ENCODE measurements around the gene IFT81. TPM values are rescaled to one million over a fixed set of nuclear protein-coding genes. Genes with fewer than 3 reads are reported as not detected.
A peak's percentile ranks its signal among the peaks of the same experiment; 100 is the strongest.

Gene IFT81
- polyA plus RNA-seq, 12 donors, result 12.4 to 33.8 (median 21.1) TPM; not detected in 1

DNA sequence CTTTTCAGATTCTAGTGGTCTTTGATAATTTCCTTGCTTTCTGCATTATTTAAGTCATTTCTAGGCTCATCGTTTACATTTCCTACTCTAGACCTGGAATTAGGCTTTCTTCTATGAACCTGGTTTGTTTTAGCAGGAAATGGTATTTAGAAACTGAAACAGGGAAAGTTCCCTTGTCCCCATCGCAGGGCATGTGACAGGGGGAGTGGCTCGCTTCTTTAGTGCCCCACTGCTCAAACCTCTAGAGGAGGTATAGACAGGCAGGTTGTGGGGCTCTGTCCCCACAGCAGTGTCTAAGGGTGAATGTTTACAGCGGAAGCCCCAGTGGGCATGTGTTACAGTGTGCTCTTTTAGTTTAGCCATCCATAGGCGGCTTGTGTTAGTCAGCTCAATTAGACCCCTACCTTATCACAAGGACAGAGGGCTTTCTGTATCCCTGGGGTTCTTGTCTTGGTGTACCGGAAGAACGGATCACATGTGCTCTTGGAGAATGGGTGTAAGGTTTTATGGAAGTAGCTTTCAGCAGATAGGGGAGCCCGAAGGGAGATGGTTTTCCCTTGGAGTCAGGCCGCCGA, 25.0 kb downstream of the IFT81 start:
- no peak for DNase-seq

DNA sequence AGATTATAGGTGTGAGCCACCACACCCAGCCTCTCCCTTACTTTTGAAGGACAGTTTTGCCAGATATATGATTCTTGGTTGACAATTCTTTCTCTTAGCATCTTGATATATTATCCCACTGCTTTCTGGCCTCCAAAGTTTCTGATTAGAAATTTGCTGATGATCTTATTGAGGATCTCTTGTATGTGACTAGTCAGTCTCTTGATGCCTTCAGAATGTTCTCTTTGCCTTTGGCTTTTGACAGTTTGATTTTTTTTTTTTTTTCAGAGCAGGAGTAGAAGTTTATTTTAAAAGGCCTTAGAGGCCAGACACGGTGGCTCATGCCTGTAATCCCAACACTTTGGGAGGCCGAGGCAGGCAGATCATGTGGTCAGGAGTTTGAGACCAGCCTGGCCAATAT, 32.6 kb downstream of the IFT81 start:
- no peak for DNase-seq

DNA sequence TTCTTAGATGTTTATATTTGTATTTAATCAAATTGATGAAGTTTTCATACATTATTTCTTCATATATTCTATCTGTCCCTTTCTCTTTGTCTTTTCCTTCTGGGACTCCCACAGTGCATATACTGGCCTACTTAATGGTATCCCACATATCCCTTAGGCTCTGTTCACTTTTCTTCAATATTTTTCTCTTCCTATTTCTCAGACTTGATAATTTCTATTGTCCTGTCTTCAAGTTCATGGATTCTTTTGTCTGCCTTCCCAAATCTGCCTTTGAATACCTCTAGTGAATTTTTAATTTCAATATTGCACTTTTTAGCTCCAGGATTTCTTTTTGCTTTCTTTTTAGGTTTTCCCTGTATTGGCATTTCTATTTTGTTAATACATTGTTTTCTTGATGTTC, 33.4 kb downstream of the IFT81 start:
- no peak for DNase-seq

DNA sequence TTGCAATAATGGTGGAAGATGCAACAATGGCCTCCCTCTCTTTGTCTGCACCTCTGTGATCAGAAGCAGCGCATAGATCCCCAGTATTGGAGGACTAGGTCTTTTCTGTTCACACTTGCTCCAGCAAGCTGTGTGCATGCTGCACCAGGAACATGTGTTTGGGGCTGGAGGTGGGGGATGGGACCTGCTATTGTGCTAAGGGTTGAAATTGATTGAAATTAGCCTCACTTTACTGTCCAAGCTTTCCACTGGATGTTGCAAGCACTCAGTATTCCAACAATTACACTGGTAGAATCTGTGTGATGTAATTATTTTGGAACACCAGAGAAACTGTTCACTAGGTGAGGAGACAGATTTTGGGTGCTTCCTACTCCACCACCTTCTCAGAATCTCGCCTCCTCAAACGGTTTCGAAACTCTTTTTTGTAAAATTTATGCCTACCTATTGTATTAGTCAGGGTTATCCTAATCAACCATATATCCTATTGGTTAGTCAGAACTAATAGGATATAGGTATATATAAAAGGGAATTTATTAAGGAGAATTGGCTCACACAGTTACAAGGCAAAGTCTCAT, 35.6 kb downstream of the IFT81 start:
- no peak for DNase-seq

DNA sequence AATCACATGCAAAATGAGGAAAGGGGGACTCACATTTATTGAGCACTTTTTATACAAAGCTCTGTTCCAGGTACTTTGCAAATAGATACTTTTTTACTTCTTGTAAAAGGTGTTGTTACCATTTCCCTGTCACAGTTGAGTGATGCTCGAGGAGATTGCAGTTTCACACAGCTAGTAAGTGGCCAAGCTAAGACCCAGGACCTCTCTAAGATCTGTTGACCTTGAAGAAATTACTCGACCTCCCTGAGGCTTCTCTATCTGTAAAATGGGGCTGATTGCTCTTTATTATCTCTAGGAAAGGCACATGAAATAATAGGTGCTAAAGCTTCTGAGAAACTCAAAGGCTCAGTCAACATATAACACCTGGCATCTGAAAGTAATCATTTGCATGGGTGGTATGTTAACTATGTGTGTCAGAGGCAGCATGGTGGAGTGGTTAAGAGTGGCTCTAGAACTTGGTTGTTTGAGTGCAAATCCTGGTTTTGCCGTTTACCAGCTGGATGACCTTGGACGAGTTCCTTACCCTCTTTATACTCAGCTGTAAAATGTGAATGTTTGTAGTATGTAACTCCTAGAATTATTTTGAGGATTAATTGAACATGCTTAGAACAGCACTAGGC, 41.5 kb downstream of the IFT81 start:
- DNase-seq, result no peak

DNA sequence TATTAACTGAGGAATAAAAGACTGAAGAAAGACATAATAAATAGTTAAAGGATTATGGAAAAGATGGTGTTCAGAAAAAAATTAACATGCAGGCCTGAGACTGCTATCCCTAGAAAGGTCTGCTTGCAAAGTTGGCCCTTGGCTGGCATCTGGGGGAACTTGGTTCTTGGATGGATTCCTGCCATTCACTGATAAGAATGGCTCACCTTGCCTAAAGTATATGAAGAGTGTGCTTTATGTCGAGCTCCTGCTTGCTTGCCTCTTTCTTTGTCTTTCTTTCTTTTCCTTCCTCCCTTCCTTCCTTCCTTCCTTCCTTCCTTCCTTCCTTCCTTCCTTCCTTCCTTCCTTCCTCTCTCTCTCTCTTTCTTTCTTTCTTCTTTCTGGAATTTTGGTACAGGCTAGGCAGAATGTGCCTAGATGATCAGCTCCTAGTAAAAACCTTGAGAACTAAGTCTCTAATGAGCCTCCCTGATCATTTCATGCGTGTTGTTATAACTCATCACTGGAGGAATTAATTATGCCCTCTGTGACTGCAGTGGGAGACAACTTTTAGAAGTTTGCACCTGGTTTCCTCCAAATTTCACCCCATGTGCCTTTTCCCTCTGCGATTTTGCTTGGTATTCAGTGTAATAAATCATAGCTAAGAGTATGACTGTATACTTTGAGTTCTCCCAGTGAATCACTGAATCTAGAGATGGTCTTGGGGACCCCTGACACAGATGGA, 44.7 kb downstream of the IFT81 start:
- DNase-seq, result no peak

DNA sequence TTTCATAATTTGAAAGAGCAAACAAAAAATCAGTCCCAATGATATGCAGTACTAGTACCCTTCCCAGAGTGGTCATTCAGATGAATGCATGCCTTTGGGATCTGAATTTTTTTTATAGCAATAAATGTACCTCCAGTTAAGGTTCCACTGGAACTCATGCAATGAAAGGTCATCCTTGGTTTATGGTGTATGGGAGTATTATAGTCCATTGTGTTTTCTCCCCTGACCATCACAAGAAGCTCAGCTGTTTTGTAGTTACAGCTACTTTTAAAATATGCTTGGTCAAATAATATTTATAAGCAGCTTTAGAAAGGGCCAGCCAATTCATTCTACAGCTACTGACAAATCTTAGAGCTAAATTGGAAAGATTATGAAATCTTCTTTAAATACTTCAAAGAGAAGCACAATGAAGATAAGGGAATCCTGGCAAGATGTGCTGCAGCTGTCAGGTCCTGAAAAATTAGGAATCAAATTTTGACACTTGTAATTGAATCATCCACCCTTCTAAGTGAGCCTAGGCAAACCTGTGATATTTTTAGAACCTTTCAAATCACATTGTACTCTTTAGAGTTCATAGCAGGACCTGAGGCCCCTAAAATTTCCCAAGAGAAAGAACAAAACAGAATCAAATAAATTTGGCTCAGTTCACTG, 46.5 kb downstream of the IFT81 start:
- no peak for DNase-seq

DNA sequence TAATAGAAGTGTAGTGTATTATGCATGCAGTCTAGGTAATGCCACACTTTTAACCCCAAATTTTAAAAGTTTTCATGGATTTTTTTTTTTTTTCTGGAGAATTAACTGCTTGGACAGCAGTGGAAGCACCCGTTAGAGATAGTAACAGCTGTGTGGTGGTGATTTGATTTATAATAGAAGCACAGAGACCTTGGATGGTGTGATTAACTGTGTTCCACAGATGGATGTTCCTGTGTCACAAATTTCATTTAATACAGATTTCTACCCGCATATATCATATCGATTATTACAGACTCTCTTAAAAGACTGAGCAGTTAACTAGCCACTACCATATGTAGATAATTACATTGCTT, 47.0 kb downstream of the IFT81 start:
- DNase-seq, result no peak

DNA sequence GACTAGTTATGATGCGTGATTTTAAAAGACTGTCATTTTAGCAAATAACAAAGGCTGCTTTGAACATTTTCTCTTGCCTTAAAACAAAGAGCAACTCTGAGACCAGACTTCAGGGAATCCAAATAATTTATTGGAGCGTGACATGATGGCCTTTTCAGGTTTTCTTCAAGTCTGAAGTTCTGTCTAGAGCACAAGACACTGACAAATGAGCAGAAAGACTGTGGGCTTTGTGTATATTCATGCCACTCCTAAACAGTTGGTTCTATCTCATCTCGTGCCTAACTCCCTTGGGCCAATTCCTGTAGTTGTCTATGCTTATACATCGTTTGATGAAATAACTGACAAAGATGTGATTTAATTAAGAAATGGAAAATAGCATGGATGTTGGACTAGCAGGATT, 47.5 kb downstream of the IFT81 start:
- DNase-seq, result no peak

DNA sequence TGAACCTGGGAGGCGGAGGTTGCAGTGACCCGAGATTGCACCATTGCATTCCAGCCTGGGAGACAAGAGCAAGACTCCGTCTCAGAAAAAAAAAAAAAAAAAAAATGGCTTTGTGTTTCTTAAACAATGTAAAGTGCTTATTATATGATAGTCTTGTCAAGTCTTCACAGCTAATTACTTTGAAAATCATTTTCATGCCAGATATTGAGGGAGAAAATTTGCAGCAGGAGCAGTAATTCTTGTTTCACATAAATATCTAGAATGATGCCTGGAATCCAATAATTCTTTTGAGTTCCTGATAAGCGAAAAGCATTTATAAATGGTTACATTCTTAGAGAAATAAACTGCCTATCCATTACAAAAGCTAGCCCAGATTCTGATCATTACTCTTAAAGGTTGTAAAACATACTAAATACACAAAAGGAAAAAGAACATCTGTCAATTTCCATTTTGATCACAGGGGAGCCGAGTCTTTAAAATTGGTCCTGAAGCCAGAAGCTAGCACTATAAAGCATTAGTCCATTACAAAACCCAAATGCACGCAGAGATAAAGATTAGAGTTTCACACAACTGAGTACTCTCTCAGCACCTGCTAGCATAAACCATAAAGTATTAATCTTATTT, 50.3 kb downstream of the IFT81 start:
- no peak for DNase-seq

DNA sequence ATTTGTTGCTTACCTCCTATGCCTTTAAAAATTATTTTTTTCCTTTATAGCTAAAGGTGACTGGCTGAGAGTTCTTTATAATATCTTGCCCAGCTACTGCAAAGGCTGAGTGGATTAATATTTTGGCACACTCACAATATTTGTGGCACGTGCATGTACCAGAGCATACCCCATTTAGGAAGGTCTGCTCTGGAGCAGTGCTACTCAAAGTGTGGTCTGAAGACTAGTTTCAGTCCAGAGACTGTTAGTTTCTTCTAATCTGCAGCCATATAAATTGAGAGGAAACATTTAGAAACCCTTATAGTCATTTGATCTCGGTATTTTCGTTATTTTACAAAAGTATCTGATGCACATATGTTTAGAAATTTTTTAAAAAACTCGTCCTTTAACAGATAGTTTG, 51.0 kb downstream of the IFT81 start:
- no peak for DNase-seq

DNA sequence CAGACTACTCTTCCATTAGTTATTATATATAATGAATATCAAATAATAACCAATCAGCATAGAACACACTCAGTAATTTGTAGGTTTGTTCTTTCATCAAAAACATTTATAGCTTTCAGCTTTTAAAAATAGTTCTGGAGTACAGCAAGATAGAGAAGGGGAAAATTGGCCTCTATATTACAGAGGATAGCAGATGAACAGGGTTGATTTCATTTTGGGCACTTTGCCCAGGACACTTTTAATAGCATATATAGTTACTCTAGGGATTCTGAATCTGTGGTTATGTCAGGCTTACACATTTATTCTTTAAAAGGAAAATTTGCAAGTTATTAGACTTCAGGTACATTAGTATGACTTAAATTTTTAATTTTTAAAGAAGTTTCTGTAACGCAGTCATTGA, 52.6 kb downstream of the IFT81 start:
- peak; percentile 88 for DNase-seq

DNA sequence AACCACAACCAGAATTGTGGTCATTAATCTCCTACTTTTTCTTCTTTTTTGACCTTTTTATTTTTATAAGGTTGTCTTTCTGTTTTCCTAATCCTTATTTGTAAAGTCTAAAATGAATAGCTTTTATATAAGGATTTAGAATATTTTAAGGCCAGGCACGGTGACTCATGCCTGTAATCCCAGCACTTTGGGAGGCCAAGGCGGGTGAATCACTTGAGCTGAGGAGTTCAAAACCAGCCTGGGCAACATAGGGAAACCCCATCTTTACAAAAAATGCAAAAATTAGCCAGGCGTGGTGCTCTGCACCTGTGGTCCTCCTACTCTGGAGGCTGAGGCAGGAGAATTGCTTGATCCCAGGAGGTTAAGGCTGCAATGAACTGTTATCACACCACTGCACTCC, 55.1 kb downstream of the IFT81 start:
- DNase-seq, result no peak

DNA sequence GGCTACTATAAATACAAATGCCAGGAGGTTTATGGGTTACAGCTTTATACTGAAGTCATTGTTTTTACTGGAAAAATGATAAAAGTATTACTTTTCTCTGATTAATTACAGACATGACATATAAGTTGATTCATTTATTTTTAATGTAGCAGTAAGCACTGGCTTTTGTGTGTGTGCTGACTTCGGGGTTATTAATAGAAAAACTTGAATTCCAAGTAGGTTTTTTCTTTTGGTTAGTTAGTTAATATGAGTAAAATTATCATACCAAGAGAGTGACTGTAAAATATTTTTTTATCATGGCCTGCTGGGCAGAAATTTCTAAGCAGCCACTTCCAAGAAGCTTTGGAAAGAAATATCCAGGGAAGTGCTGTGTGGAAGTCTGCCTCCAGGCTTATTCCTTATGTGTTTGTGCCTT, 56.4 kb downstream of the IFT81 start:
- DNase-seq, result no peak

DNA sequence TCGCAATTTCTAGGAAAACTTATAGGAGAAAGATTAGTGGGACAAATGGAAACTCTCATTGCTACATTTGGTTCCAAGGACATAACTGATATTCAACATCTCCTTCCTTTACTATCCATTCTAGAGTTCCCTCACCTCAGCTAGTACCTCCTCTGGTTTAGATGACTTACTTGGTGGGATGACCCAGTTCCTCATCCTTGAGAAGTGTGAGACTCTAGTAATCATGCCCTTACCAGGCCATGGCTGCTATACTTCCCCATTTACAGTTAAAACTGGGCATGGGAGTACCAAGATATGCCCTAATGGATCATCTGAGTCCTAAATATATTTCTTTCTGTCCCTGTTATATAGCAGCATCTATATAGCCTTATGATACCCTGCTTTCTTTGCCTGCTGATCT, 58.1 kb downstream of the IFT81 start:
- no peak for DNase-seq

DNA sequence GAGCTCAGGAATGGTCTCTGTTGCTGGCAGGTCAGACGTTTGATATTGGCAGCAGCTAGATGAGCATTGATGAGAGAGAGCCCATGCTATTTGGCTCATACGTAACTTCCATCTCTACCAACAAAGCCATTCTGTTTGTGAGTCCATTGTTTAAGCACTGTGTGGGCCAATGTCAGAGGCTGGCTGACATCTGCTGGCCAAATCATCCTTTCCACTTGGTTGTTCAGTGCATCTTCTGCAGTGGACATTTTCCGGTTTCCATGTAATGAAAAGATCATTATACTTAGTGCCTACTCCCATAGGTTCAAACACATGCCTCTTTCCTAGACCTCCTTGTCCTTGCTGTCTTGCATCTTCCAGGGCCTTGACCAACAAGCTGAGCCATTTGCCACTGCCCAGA, 59.2 kb downstream of the IFT81 start:
- DNase-seq, result no peak

DNA sequence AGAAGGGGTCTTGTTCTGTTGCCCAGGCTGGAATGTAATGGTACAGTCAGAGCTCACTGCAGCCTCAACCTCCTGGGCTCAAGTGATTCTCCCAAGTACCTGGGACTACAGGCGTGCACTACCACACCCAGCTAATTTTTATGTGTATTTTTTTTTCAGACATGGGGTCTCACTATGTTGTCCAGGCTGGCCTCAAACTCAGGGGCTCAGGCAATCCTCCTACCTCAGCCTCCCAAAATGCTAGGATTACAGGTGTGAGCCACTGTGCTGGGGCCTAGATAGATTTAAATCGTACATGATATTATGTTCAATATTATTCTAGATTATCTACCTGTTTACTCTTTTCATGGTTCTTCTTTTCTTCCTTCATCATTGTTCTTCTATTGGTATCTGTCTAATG, 61.5 kb downstream of the IFT81 start:
- no peak for DNase-seq

DNA sequence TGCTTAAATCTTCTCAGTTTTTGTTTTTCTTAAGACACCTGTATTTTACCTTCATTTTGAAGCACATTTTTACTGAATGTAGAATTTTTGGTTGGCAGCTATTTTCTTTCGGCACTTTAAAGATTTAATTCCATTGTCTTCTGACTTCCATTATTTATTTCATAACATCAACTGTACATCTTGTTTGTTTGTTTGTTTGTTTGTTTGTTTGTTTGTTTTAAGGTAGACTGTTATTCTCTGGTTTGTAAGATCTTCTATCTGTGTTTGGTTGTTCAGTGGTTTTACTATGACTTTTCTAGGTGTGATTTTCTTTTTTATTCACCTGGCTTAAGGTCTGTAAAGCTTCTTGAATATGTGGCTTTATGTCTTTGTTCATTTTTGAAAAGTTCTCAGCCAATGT, 61.9 kb downstream of the IFT81 start:
- DNase-seq, result no peak

DNA sequence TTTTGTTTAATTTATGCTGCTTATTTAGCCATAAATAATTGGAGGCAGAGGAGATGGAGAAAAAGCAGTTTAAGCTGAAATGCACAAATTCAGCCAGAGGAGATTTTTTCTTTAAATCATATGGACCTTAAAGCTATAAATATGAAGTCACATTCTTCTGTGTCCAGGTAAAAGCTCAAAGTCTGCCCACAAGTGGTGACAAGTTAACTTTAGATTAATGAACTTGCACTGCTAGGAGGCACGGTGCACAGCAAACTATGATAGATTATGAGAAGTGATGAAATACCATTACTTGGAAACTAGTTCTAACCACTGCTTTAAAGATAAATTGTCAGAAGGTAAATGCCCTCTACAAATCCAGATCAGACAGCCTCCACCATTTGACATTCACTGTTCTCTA, 69.0 kb downstream of the IFT81 start:
- no peak for DNase-seq

DNA sequence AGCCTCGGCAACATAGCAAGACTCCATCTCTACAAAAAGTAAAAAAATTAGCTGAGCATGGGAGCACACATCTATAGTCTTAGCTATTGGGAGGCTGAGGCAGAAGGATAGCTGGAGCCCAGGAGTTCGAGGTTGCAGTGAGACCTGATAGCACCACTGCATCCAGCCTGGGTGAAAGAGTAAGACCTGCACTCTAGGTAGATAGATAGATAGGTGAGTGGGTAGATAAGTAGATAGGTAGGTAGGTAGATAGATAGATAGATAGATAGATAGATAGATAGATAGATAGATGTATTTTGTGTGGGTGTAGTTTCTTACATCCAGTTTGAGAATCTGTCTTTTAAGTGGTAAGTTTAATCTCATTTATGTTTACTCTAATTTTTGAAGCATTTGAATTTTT, 72.8 kb downstream of the IFT81 start:
- no peak for DNase-seq

DNA sequence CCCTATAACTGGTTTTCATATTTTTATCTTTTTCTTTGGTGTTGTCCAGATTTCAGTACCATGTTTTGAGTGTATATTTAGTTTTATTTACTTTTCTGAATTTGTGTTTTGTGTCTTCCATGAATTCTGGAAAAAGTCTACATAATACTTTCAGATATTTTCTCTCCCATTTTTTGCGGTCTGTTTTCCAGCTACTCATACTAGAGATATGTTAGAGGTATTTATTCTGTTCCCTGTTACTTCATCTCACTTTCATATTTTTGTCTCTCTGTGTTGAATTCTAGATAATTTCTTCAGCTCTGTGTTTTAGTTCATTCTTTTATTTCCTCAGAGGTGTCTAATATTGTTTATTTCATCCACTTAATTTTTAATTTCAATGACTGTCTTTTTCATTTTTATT, 74.2 kb downstream of the IFT81 start:
- DNase-seq, result no peak
